Activated CD8-positive, alpha-beta T cell treated with anti-CD3 and anti-CD28 coated beads for 36 hours (primary cell): Measurements from ENCODE around the gene ZNF521. TPM values are rescaled to one million over a fixed set of nuclear protein-coding genes. Genes with fewer than 3 reads are reported as not detected.
"Not testable (repeated sequence)": the region's sequence is repeated elsewhere in the genome, so short reads cannot be mapped to it uniquely, and the experiment has no call there.

Experiments used
- ATAC-seq: fragments of 200-7000 bp; cut with Tn5 transposase; one replicate; pipeline ENCODE4 v1.10.0; 2021; ENCODE audit warnings: mild to moderate bottlenecking, moderate library complexity
- CTCF ChIA-PET: fragments of 350-600 bp; sonication (Branson Sonifier 250); formaldehyde crosslinking; loops from one replicate; lab custom pipeline; 2021; ENCODE audit warnings: antibody characterized with exemption; lab: Charles Lee
- POLR2A ChIA-PET: fragments of 350-600 bp; sonication (Branson Sonifier 250); formaldehyde crosslinking; loops from one replicate; lab custom pipeline; 2021; ENCODE audit warnings: antibody characterized with exemption; lab: Charles Lee
- DNase-seq: peaks from one replicate; pipeline ENCODE4 v3.0.0-alpha.2; 2020
- H3K27ac Mint-ChIP-seq: one replicate; pipeline ENCODE4 v1.8.0; 2021; ENCODE audit warnings: mild to moderate bottlenecking, mixed read lengths
- H3K27me3 Mint-ChIP-seq: one replicate; pipeline ENCODE4 v1.8.0; 2021; ENCODE audit warnings: mixed read lengths
- H3K36me3 Mint-ChIP-seq: one replicate; pipeline ENCODE4 v1.8.0; 2021; ENCODE audit warnings: low read depth, mixed read lengths
- H3K4me1 Mint-ChIP-seq: one replicate; pipeline ENCODE4 v1.8.0; 2021; ENCODE audit warnings: low read depth, mixed read lengths
- H3K4me3 Mint-ChIP-seq: one replicate; pipeline ENCODE4 v1.8.0; 2021; ENCODE audit warnings: mild to moderate bottlenecking, moderate library complexity, mixed read lengths
- H3K9me3 Mint-ChIP-seq: one replicate; pipeline ENCODE4 v1.8.0; 2021; ENCODE audit warnings: mixed read lengths
- intact Hi-C: fragments of 100-400 bp; cut with micrococcal nuclease; formaldehyde crosslinking; loops from one replicate; pipeline ENCODE4 v1.10.0; 2022
- total RNA-seq, 2 experiments: library from RNA; stranded (reverse); gene quantifications; one replicate each; pipeline ENCODE4 v1.2.3, GENCODE V29; 2021
- TF ChIP-seq, protein P1 (sequence below): fragments of 200-600 bp; IDR thresholded peaks from one replicate; pipeline ENCODE4 v1.8.0; 2022; ENCODE audit warnings: antibody characterized with exemption, mild to moderate bottlenecking

The ZNF521 gene
- total RNA-seq, 2 experiments from 2014 or later = not detected

DNA sequence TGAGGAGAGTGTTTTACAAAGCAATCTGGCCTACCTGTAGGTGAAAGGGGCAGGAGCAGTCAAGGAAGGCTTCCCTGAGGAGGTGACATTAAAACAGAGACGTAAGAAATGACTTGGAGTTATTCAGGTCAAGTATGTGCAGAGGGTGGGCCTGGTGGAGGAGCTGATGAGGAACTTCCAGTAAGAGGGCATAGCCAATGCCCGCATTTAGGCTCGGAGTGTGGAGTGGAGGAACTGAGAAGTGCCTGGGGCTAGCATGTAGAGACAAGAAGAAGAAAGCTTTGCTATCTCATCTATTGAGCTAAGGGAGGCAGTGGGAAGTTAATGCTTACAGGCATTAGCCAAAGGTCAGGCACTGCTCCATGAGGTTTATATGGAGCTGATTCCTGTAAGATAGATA is 312.2 kb downstream of the ZNF521 start:
- no peak for DNase-seq

DNA sequence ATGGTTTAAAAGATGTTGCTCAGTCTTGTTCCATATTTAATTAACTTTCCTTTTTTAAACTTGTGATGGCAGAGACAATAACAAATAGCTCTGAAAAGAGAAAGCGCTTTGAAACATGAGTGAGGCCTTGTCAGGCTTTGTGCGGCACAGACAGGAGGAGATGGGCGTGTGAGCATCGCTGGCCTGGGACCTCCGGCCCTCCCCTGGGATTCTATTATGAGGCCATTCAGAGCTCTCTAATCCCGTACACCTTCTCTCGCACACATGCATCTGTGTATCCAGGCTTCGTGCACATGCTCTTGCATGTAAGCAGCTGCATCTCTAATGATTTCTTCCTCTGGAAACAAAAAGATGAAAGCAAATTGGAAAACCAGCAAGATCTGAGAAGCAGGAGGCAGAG is 313.7 kb downstream of the ZNF521 start:
- ATAC-seq (no peak), DNase-seq (no peak)
- intact Hi-C loops = no loop called here
- H3K4me1 Mint-ChIP-seq = no peaks in the 10 kb centered on the region
- no peak overlapping the region for H3K27ac Mint-ChIP-seq
- ChIA-PET POLR2A (no interaction called here), CTCF (no interaction called here)
- no peaks in the 10 kb centered on the region for H3K36me3 Mint-ChIP-seq
- H3K9me3 Mint-ChIP-seq = no peaks in the 10 kb centered on the region
- H3K4me3 Mint-ChIP-seq = no peak overlapping the region
- H3K27me3 Mint-ChIP-seq = no peaks in the 10 kb centered on the region
- TF ChIP-seq, protein P1, sequence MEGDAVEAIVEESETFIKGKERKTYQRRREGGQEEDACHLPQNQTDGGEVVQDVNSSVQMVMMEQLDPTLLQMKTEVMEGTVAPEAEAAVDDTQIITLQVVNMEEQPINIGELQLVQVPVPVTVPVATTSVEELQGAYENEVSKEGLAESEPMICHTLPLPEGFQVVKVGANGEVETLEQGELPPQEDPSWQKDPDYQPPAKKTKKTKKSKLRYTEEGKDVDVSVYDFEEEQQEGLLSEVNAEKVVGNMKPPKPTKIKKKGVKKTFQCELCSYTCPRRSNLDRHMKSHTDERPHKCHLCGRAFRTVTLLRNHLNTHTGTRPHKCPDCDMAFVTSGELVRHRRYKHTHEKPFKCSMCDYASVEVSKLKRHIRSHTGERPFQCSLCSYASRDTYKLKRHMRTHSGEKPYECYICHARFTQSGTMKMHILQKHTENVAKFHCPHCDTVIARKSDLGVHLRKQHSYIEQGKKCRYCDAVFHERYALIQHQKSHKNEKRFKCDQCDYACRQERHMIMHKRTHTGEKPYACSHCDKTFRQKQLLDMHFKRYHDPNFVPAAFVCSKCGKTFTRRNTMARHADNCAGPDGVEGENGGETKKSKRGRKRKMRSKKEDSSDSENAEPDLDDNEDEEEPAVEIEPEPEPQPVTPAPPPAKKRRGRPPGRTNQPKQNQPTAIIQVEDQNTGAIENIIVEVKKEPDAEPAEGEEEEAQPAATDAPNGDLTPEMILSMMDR = no peak

More for the DNA sequence above, 312.2 kb downstream of the ZNF521 start:
- Mint-ChIP-seq H3K4me1 (no peaks in the 10 kb centered on the region), H3K36me3 (no peaks in the 10 kb centered on the region), H3K27me3 (no peaks in the 10 kb centered on the region), H3K4me3 (no peak overlapping the region), H3K27ac (no peak overlapping the region), H3K9me3 (no peaks in the 10 kb centered on the region)
- POLR2A ChIA-PET = interaction anchor here (0.6 kb wide), 1 partner anchor 661 kb away, joined by 3 read pairs; no protein-coding TSS in a partner anchor
- TF ChIP-seq, protein P1 = no peak
- CTCF ChIA-PET = no interaction called here
- no peak for ATAC-seq
- intact Hi-C loops = no loop called here

DNA sequence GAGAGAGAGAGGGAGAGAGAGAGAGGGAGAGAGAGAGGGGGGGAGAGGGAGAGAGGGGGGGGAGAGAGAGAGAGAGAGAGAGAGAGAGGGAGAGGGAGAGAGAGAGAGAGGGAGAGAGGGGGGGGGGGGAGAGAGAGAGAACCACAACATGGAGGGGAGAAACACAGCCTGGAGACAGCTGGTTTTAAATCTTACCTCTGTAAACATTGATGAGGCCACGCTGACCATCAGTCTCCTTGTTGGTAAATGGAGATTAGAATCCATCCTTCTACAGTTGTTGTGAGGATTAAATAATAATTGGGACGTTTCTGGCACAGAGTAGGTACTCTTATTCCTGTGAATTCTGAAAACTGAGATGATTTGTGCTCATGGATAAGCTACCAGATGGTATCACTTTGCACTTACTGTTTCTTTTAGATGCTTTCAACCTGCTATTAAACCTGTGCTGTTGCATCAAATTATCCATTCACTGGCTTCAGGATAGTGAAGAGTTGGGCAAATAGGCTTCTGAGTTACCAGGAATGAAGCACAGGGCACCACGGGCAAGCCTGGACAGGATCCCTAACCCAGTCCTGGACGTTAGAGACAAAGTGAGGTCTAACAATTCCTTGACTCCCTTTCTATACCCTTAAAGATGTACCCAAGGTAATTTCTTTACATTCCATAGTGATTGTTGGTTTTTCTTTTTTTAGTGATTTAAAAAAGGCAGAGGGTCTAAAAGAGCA is 318.1 kb downstream of the ZNF521 start:
- H3K4me1 Mint-ChIP-seq = no peaks in the 10 kb centered on the region
- ChIA-PET CTCF (no interaction called here), POLR2A (no interaction called here)
- ATAC-seq (no peak), DNase-seq (no peak)
- no peak overlapping the region for H3K4me3 Mint-ChIP-seq
- H3K27me3 Mint-ChIP-seq = peaks cover 4% of the 10 kb centered on the region
- no peak overlapping the region for H3K27ac Mint-ChIP-seq
- TF ChIP-seq, protein P1 = no peak
- H3K9me3 Mint-ChIP-seq = peaks cover 3% of the 10 kb centered on the region
- intact Hi-C loops = no loop called here
- H3K36me3 Mint-ChIP-seq = no peaks in the 10 kb centered on the region

DNA sequence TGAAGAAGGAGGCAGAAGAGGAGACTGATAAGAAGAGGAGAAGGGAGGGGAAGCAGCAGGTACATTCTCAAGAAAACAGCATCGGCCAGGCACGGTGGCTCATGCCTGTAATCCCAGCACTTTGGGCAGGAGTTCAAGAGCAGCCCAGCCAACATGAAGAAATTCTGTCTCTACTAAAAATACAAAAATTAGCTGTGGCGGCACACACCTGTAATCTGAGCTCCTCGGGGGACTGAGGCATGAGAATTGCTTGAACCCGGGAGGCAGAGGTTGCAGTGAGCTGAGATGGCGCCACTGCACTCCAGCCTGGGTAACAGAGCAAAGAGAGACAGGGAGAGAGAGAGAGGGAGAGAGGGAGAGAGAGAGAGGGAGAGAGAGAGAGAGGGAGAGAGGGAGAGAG is 318.8 kb downstream of the ZNF521 start:
- DNase-seq, H3K4me1 Mint-ChIP-seq, H3K36me3 Mint-ChIP-seq, POLR2A ChIA-PET, H3K27me3 Mint-ChIP-seq, H3K9me3 Mint-ChIP-seq, CTCF ChIA-PET, H3K27ac Mint-ChIP-seq, intact Hi-C loops, ATAC-seq, H3K4me3 Mint-ChIP-seq: not testable (repeated sequence)

DNA sequence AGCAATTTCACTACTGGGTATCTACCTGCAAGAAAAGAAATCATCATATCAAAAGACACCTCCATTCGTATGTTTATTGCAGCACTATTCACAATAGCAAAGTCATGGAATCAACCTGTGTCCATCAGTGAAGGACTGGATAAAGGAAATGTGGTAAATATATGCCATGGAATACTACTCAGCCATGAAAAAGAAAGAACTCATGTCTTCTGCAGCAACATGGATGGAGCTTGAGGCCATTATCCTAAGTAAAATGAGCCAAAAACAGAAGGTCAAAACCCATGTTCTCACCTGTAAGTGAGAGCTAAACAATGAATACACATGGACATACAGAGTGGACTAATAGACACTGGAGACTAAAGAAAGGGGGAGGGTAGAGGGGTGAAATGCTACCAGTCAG is 322.2 kb downstream of the ZNF521 start:
- TF ChIP-seq, protein P1 = no peak
- no peak for ATAC-seq
- H3K27me3 Mint-ChIP-seq = peaks cover 6% of the 10 kb centered on the region
- H3K27ac Mint-ChIP-seq = no peak overlapping the region
- H3K4me3 Mint-ChIP-seq = no peak overlapping the region
- DNase-seq = no peak
- no peaks in the 10 kb centered on the region for H3K36me3 Mint-ChIP-seq
- ChIA-PET CTCF (no interaction called here), POLR2A (no interaction called here)
- no peaks in the 10 kb centered on the region for H3K4me1 Mint-ChIP-seq
- H3K9me3 Mint-ChIP-seq = peaks cover 3% of the 10 kb centered on the region
- intact Hi-C loops = no loop called here
